Measurements from ENCODE around the gene RLN2. TPM values are rescaled to one million over a fixed set of nuclear protein-coding genes. Genes with fewer than 3 reads are reported as not detected.
"Not testable (repeated sequence)": the region's sequence is repeated elsewhere in the genome, so short reads cannot be mapped to it uniquely, and the experiment has no call there.

Gene RLN2
- total RNA-seq, 1 experiment from 2014 or later: not detected

GRCh38 chr9:5321058-5321457 lies 16.5 kb upstream of the RLN2 start:
- H3K4me3 ChIP-seq (ENCODE audit: low read depth, low read length, poor library complexity, severe bottlenecking): no peak overlapping the region
- no peak overlapping the region for H3K27ac ChIP-seq (ENCODE audit: low read depth, low read length, poor library complexity, severe bottlenecking)
- no TSS peak for BruUV-seq (replicated peaks)
- POLR2A ChIA-PET (ENCODE audit: low non-redundant PET): no interaction called here
- H3K4me1 ChIP-seq (ENCODE audit: insufficient read depth, low read length, poor library complexity, severe bottlenecking): no peaks in the 10 kb centered on the region
- peak; percentile 27; the same call in 1 of the 2 replicates for TF ChIP-seq CTCF (conservative IDR thresholded peaks at IDR 0.05; ENCODE audit: low read depth, low read length)
- TF ChIP-seq EZH2 (IDR thresholded peaks at IDR 0.05; ENCODE audit: borderline replicate concordance, low read depth, low read length, poor library complexity, severe bottlenecking): no peak
- CTCF ChIA-PET: no interaction called here
- no peaks in the 10 kb centered on the region for H3K36me3 ChIP-seq (ENCODE audit: insufficient read depth, low read length, poor library complexity, severe bottlenecking)
- H3K27me3 ChIP-seq (replicated peaks; ENCODE audit: insufficient read depth, low read depth, low read length, poor library complexity): no peaks in the 10 kb centered on the region
- no peak for DNase-seq (ENCODE audit: low spot score)
- no peaks in the 10 kb centered on the region for H3K9me3 ChIP-seq (ENCODE audit: low read depth, low read length, poor library complexity, severe bottlenecking)
- intact Hi-C loops (cut with micrococcal nuclease; ENCODE audit: unreplicated experiment): no loop called here

- BruUV-seq (replicated peaks); CTCF ChIA-PET; H3K36me3 ChIP-seq (ENCODE audit: insufficient read depth, low read length, poor library complexity, severe bottlenecking); H3K4me3 ChIP-seq (ENCODE audit: low read depth, low read length, poor library complexity, severe bottlenecking); POLR2A ChIA-PET (ENCODE audit: low non-redundant PET); H3K4me1 ChIP-seq (ENCODE audit: insufficient read depth, low read length, poor library complexity, severe bottlenecking); DNase-seq (ENCODE audit: low spot score); H3K27ac ChIP-seq (ENCODE audit: low read depth, low read length, poor library complexity, severe bottlenecking); H3K9me3 ChIP-seq (ENCODE audit: low read depth, low read length, poor library complexity, severe bottlenecking); H3K27me3 ChIP-seq (replicated peaks; ENCODE audit: insufficient read depth, low read depth, low read length, poor library complexity): not testable (repeated sequence)
- intact Hi-C loops (cut with micrococcal nuclease; ENCODE audit: unreplicated experiment): loop anchor here (10.0 kb wide), 1 partner anchor 268 kb away; no protein-coding TSS in a partner anchor
Measured at GRCh38 chr9:5316406-5316805, 11.9 kb upstream of the RLN2 start.

- DNase-seq (ENCODE audit: low spot score): no peak
- ChIA-PET CTCF (no interaction called here), POLR2A (ENCODE audit: low non-redundant PET) (no interaction called here)
- intact Hi-C loops (cut with micrococcal nuclease; ENCODE audit: unreplicated experiment): loop anchor here (10.0 kb wide), 1 partner anchor 269 kb away; no protein-coding TSS in a partner anchor
- H3K27me3 ChIP-seq (replicated peaks; ENCODE audit: insufficient read depth, low read depth, low read length, poor library complexity): no peaks in the 10 kb centered on the region
- H3K36me3 ChIP-seq (ENCODE audit: insufficient read depth, low read length, poor library complexity, severe bottlenecking): no peaks in the 10 kb centered on the region
- H3K9me3 ChIP-seq (ENCODE audit: low read depth, low read length, poor library complexity, severe bottlenecking): peaks cover 6% of the 10 kb centered on the region
- no peak overlapping the region for H3K4me3 ChIP-seq (ENCODE audit: low read depth, low read length, poor library complexity, severe bottlenecking)
- H3K4me1 ChIP-seq (ENCODE audit: insufficient read depth, low read length, poor library complexity, severe bottlenecking): no peaks in the 10 kb centered on the region
- TF ChIP-seq CTCF (conservative IDR thresholded peaks at IDR 0.05; ENCODE audit: low read depth, low read length) (no peak), EZH2 (IDR thresholded peaks at IDR 0.05; ENCODE audit: borderline replicate concordance, low read depth, low read length, poor library complexity, severe bottlenecking) (no peak)
- BruUV-seq (replicated peaks): no TSS peak
- H3K27ac ChIP-seq (ENCODE audit: low read depth, low read length, poor library complexity, severe bottlenecking): no peak overlapping the region
Measured at GRCh38 chr9:5315187-5315923, 10.8 kb upstream of the RLN2 start.

GRCh38 chr9:5310851-5311250 lies 6.3 kb upstream of the RLN2 start:
- Histone ChIP-seq H3K27ac (ENCODE audit: low read depth, low read length, poor library complexity, severe bottlenecking) (no peak overlapping the region), H3K36me3 (ENCODE audit: insufficient read depth, low read length, poor library complexity, severe bottlenecking) (no peaks in the 10 kb centered on the region), H3K27me3 (replicated peaks; ENCODE audit: insufficient read depth, low read depth, low read length, poor library complexity) (no peaks in the 10 kb centered on the region), H3K4me3 (ENCODE audit: low read depth, low read length, poor library complexity, severe bottlenecking) (no peak overlapping the region), H3K9me3 (ENCODE audit: low read depth, low read length, poor library complexity, severe bottlenecking) (peaks cover 6% of the 10 kb centered on the region), H3K4me1 (ENCODE audit: insufficient read depth, low read length, poor library complexity, severe bottlenecking) (no peaks in the 10 kb centered on the region)
- no peak for DNase-seq (ENCODE audit: low spot score)
- intact Hi-C loops (cut with micrococcal nuclease; ENCODE audit: unreplicated experiment): loop anchor here (10.0 kb wide), 1 partner anchor 274 kb away; no protein-coding TSS in a partner anchor
- no TSS peak for BruUV-seq (replicated peaks)
- CTCF ChIA-PET: no interaction called here
- TF ChIP-seq CTCF (conservative IDR thresholded peaks at IDR 0.05; ENCODE audit: low read depth, low read length): no peak
- TF ChIP-seq EZH2 (IDR thresholded peaks at IDR 0.05; ENCODE audit: borderline replicate concordance, low read depth, low read length, poor library complexity, severe bottlenecking): no peak
- POLR2A ChIA-PET (ENCODE audit: low non-redundant PET): no interaction called here

Data from A673 (cell line).